ENCODE data around the gene COX6A2.

The COX6A2 gene

DNA sequence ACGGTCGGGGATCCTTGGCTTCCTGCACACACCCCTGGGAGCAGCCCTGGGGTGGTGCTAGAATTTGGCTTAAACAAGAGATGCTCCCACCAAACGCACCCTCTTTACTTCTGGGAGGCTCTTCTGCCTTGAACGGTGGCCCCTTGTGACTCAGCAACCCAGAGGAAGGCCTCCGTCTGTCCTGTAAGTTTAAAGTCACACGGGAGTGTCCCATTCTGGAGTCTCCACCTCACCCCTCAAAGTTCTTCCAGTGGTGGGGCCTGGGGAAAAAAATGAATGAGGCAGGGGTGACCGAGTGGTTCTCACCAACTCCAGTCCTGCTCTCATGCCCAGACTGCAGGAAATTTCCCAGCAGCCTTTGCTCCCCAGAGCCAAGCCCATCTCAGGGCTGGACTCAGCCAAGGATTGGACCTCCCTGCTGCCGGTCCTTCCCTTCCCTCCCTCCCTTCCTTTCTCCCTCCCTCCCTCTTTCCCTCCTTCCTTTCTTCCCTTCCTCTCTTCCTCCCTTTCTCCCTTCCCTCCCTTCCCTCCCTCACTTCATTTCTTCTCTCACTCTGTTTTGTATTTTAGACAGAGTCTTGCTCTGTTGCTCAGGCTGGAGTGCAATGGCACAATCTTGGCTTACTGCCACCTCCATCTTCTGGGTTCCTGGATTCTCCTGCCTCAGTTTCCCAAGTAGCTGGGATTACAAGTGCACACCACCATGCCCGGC, 23.7 kb downstream of the COX6A2 start:
- no peak overlapping the region for H3K27ac ChIP-seq
- peaks cover 0 to 9% (median 8%) of the 10 kb centered on the region in 3 donors for H3K9me3 ChIP-seq
- H3K36me3 ChIP-seq: no peaks in the 10 kb centered on the region
- TF ChIP-seq, protein P1, sequence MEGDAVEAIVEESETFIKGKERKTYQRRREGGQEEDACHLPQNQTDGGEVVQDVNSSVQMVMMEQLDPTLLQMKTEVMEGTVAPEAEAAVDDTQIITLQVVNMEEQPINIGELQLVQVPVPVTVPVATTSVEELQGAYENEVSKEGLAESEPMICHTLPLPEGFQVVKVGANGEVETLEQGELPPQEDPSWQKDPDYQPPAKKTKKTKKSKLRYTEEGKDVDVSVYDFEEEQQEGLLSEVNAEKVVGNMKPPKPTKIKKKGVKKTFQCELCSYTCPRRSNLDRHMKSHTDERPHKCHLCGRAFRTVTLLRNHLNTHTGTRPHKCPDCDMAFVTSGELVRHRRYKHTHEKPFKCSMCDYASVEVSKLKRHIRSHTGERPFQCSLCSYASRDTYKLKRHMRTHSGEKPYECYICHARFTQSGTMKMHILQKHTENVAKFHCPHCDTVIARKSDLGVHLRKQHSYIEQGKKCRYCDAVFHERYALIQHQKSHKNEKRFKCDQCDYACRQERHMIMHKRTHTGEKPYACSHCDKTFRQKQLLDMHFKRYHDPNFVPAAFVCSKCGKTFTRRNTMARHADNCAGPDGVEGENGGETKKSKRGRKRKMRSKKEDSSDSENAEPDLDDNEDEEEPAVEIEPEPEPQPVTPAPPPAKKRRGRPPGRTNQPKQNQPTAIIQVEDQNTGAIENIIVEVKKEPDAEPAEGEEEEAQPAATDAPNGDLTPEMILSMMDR (IDR thresholded peaks at IDR 0.05): no peak
- no peaks in the 10 kb centered on the region for H3K4me1 ChIP-seq
- H3K27me3 ChIP-seq: peaks cover 0 to 8% of the 10 kb centered on the region in 2 donors
- no peak for DNase-seq
- H3K4me3 ChIP-seq: no peak overlapping the region
- intact Hi-C loops (cut with DNase I; ENCODE audit: low total_unique reads): no loop called here

DNA sequence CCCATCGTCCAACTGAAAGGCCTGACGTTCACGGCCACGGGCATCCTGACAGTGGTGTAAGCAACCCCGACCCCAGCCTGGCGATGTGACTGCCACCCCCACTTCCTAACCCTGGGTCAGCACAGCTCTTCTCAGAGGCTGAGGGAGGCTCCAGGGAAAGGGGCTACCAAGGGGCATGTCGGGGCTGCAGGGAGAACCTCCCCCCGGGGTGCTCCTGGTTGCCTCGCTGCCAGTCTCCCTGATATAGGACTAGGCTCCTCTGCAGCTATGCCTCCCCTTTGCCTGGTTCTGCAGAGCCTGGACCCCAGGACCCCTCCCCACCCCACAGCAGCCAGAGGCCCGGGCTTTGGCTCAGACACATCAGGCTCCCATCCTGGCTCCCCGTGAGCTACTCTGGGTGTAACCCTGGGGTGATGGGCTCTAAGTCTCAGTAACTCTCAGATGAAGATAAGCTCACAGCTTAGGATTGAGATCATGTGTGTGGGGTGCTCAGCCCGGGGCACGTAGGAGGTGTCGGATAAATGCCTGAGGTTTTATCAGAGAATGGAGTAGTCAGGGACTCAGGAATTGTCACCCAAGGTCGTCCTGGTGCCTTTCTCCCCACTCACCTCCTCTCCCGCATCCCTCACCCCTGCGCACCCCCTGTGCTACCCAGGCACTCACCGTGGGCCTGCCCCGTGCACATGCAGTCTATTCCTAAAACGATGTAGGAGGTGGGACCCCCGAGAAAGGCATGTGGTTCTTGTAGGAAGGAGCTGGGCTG, 24.4 kb downstream of the COX6A2 start:
- intact Hi-C loops (cut with DNase I; ENCODE audit: low total_unique reads): no loop called here
- H3K4me1 ChIP-seq: no peaks in the 10 kb centered on the region
- TF ChIP-seq, protein P1 (IDR thresholded peaks at IDR 0.05): no peak
- H3K27ac ChIP-seq: no peak overlapping the region
- H3K27me3 ChIP-seq: peaks cover 0 to 6% of the 10 kb centered on the region in 2 donors
- no peak for DNase-seq
- H3K36me3 ChIP-seq: no peaks in the 10 kb centered on the region
- H3K4me3 ChIP-seq: no peak overlapping the region
- H3K9me3 ChIP-seq: peaks cover 0 to 10% (median 10%) of the 10 kb centered on the region in 3 donors

DNA sequence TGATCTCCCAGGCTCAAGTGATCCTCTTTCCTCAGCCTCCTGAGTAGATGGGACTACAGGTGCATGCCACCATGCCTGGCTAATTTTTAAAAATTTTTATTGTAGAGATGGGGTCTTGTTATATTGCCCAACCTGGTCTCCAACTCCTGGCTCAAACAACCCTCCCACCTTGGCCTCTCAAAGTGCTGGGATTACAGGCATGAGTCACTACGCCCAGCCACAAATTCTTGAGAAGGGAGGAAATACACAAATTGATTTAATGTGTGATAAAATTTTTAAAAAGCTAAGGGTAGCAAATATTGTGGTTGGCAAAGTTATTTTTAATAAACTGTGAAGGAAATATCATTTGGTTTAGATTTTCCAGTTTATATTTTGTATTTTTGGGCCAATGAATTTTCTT, 25.5 kb downstream of the COX6A2 start:
- TF ChIP-seq, protein P1 (IDR thresholded peaks at IDR 0.05): no peak
- Histone ChIP-seq H3K4me1 (no peaks in the 10 kb centered on the region), H3K27ac (no peak overlapping the region), H3K9me3 (peaks cover 0 to 10% (median 10%) of the 10 kb centered on the region in 3 donors), H3K27me3 (peaks cover 0 to 1% of the 10 kb centered on the region in 2 donors), H3K36me3 (no peaks in the 10 kb centered on the region), H3K4me3 (no peak overlapping the region)
- no peak for DNase-seq
- intact Hi-C loops (cut with DNase I; ENCODE audit: low total_unique reads): no loop called here

DNA sequence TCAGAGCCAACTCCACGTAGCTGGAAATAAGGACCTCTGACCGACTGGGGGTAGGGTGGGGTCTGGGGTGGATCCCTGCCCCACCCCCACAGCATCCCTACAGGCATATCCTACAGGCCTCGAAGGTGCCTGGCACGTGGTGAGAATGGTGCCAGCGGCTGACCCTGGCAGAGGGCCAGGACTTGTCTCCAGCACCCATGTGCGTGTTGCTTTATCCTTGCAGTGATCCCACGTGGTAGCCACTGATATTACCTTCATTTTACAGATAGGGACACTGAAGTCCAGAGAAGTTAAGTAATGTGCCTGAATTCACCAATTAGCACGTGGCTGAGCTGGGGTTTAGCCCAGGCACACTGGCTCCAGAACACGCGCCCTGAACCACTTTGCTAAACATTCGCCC, 26.7 kb downstream of the COX6A2 start:
- Histone ChIP-seq H3K27me3 (peaks cover 0 to 7% of the 10 kb centered on the region in 2 donors), H3K4me1 (no peaks in the 10 kb centered on the region), H3K36me3 (no peaks in the 10 kb centered on the region), H3K27ac (no peak overlapping the region), H3K9me3 (peaks cover 0 to 10% (median 10%) of the 10 kb centered on the region in 3 donors), H3K4me3 (no peak overlapping the region)
- intact Hi-C loops (cut with DNase I; ENCODE audit: low total_unique reads): no loop called here
- TF ChIP-seq, protein P1 (IDR thresholded peaks at IDR 0.05): no peak
- DNase-seq: no peak

DNA sequence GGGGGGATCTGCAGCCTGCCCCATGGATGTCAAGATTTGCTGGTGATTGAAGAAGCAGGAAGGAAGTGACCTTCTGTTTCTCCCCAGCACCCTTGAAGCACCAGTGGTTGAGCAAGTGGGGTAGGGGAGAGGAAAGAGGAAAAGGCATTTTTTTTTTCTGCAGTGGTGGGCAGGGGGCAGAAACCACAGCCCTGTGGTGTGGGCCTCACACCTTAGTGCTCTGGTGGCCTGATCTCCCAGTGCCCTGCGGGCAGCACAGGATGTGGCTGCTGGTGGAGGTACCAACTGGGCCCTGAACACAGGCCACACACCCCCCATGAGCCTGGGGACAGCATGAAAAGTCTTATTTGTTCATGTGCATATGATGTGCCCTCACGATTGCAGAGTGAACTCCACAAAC, 28.0 kb downstream of the COX6A2 start:
- H3K4me3 ChIP-seq: no peak overlapping the region
- H3K36me3 ChIP-seq: no peaks in the 10 kb centered on the region
- peaks cover 0 to 8% of the 10 kb centered on the region in 2 donors for H3K27me3 ChIP-seq
- H3K4me1 ChIP-seq: no peaks in the 10 kb centered on the region
- no peak overlapping the region for H3K27ac ChIP-seq
- no peak for DNase-seq
- peaks cover 0 to 10% (median 10%) of the 10 kb centered on the region in 3 donors for H3K9me3 ChIP-seq
- TF ChIP-seq, protein P1 (IDR thresholded peaks at IDR 0.05): no peak
- intact Hi-C loops (cut with DNase I; ENCODE audit: low total_unique reads): no loop called here

Measured in tibial artery (tissue), 4 donors.